Measurements from ENCODE around the gene TYMP.

TYMP gene

GRCh38 chr22:50567721-50568252 lies 38.0 kb upstream of the TYMP start:
- no peaks in the 10 kb centered on the region for H3K27me3 Mint-ChIP-seq (ENCODE audit: low read depth)
- H3K4me3 Mint-ChIP-seq, result no peak overlapping the region
- no peak for TF ChIP-seq CTCF (IDR thresholded peaks at IDR 0.05; ENCODE audit: unreplicated experiment in 3 of 3)
- H3K27ac Mint-ChIP-seq, result no peak overlapping the region
- H3K4me1 Mint-ChIP-seq, result peaks cover 11% of the 10 kb centered on the region
- H3K36me3 Mint-ChIP-seq (ENCODE audit: low read depth), result peaks cover 17% of the 10 kb centered on the region
- no peaks in the 10 kb centered on the region for H3K9me3 Mint-ChIP-seq

GRCh38 chr22:50564289-50564688 lies 34.5 kb upstream of the TYMP start:
- Mint-ChIP-seq H3K36me3 (ENCODE audit: low read depth) (peaks cover 5% of the 10 kb centered on the region), H3K9me3 (no peaks in the 10 kb centered on the region), H3K4me1 (peaks cover 11% of the 10 kb centered on the region), H3K4me3 (peak overlapping the region; percentile 64 to 96 (median 94)), H3K27ac (no peak overlapping the region), H3K27me3 (ENCODE audit: low read depth) (peaks cover 23% of the 10 kb centered on the region)
- no peak for TF ChIP-seq CTCF (IDR thresholded peaks at IDR 0.05; ENCODE audit: unreplicated experiment in 3 of 3)

GRCh38 chr22:50563413-50564160 lies 33.8 kb upstream of the TYMP start:
- Mint-ChIP-seq H3K4me3 (peak overlapping the region; percentile 94 to 96 (median 95)), H3K27me3 (ENCODE audit: low read depth) (peaks cover 29% of the 10 kb centered on the region), H3K27ac (peak overlapping the region in 2 of 3 experiments; percentile 43 to 91), H3K4me1 (peaks cover 11% of the 10 kb centered on the region), H3K36me3 (ENCODE audit: low read depth) (peaks cover 3% of the 10 kb centered on the region), H3K9me3 (no peaks in the 10 kb centered on the region)
- no peak for TF ChIP-seq CTCF (IDR thresholded peaks at IDR 0.05; ENCODE audit: unreplicated experiment in 3 of 3)

- peaks cover 11% of the 10 kb centered on the region for H3K4me1 Mint-ChIP-seq
- peak; percentile 94 to 98 (median 96) for TF ChIP-seq CTCF (IDR thresholded peaks at IDR 0.05; ENCODE audit: unreplicated experiment in 3 of 3)
- H3K4me3 Mint-ChIP-seq, result peak within 1 kb of the TSS; percentile 94 to 96 (median 95)
- H3K9me3 Mint-ChIP-seq, result no peaks in the 10 kb centered on the region
- H3K36me3 Mint-ChIP-seq (ENCODE audit: low read depth), result peaks cover 2% of the 10 kb centered on the region
- peaks cover 32% of the 10 kb centered on the region for H3K27me3 Mint-ChIP-seq (ENCODE audit: low read depth)
- H3K27ac Mint-ChIP-seq, result peak within 1 kb of the TSS in 2 of 3 experiments; percentile 43 to 91
Measured at GRCh38 chr22:50562523-50563412, 33.0 kb upstream of the TYMP start, which contains the start of gene SYCE3. SYCE3 (minus strand) TSS chr22:50562919; CDS start chr22:50556405, 6,514 bp downstream.

- Mint-ChIP-seq H3K9me3 (no peaks in the 10 kb centered on the region), H3K4me3 (peak overlapping the region; percentile 74 to 77 (median 75)), H3K36me3 (ENCODE audit: low read depth) (no peaks in the 10 kb centered on the region), H3K4me1 (peaks cover 11% of the 10 kb centered on the region), H3K27ac (peak overlapping the region in 2 of 3 experiments; percentile 24 to 33), H3K27me3 (ENCODE audit: low read depth) (peaks cover 32% of the 10 kb centered on the region)
- TF ChIP-seq CTCF (IDR thresholded peaks at IDR 0.05; ENCODE audit: unreplicated experiment in 3 of 3), result no peak
Measured at GRCh38 chr22:50561401-50562358, 31.9 kb upstream of the TYMP start.
